Measurements from ENCODE around the gene SLC28A1. TPM values are rescaled to one million over a fixed set of nuclear protein-coding genes. Genes with fewer than 3 reads are reported as not detected.
"Not testable (repeated sequence)": the region's sequence is repeated elsewhere in the genome, so short reads cannot be mapped to it uniquely, and the experiment has no call there.

Gene SLC28A1
- total and polyA plus RNA-seq, 9 donors: 0.02 to 0.92 (median 0.18) TPM; not detected in 3

DNA sequence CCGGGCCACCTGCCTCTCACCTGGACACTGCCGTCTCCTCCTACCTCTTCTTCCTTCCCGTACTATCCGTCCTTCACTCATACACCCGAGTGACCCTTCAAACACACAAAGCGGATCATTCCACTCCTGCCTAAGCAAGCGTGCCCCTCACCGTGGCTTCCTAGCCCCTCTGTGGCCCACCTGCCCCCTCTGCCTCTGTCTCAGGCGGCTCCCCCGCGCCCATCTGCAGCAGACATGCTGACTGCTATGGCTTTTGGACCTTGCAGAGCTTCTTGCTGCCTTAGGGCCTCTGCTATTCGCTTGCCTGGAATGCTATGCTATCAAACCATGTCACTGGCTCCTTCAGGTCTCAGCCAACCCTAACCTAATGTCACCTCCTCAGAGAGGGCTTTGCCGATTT, 38.1 kb downstream of the SLC28A1 start:
- 86 to 92% (median 91%) methylated on average over 13 of the region's 13 CpGs for WGBS, 3 donors
- Histone ChIP-seq H3K4me1 (ENCODE audit: insufficient read depth) (no peaks in the 10 kb centered on the region), H3K36me3 (no peaks in the 10 kb centered on the region), H3K27ac (no peak overlapping the region), H3K4me3 (no peak overlapping the region), H3K9me3 (no peaks in the 10 kb centered on the region), H3K27me3 (no peaks in the 10 kb centered on the region)
- intact Hi-C loops (cut with DNase I): loop anchor here in 3 of 4 donors (10.0 kb wide), 3 partner anchors 168 to 328 kb away; partner anchors contain the start of genes NMB (in 1 of the 3) and WDR73 (in 1 of the 3)
- no peak for TF ChIP-seq CTCF (IDR thresholded peaks at IDR 0.05)
- TF ChIP-seq EP300 (IDR thresholded peaks at IDR 0.05): no peak
- no peak for TF ChIP-seq POLR2A (IDR thresholded peaks at IDR 0.05)
- no peak for DNase-seq

DNA sequence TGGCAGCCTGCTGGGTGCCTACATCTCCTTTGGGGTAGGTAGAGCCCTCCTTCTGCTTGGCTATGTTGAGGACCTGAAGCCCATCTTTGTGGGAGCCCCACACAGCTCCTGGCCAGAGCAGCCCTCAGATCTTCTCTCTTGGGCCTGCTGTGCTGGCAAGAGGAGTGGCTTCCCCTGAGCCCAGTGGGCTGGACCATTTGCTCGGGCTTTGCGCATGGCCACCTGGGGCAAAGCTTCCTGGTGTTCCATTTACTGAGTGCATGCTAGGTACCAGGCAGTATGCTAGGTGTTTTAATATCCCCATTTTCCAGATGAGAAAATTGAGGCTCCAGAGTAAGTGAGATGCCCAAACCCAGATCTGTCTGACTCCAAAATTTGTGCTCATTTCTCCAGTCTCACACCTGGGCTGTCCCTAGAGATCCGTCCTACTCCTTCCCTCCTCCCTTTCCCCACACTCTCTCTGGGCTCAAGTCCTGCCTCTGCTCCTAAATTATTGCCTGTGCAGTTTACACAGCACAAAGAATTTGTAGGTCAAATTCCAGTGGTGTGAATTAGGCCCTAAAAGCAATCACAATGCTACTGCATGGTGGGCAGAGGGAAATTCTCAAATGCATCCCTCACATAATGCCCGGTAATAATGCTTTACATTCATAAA, 39.7 kb downstream of the SLC28A1 start:
- no peak for TF ChIP-seq POLR2A (IDR thresholded peaks at IDR 0.05)
- TF ChIP-seq CTCF (IDR thresholded peaks at IDR 0.05): no peak
- no peak for TF ChIP-seq EP300 (IDR thresholded peaks at IDR 0.05)
- H3K9me3 ChIP-seq: no peaks in the 10 kb centered on the region
- intact Hi-C loops (cut with DNase I): loop anchor here in 3 of 4 donors (10.0 kb wide), 3 partner anchors 169 to 329 kb away; partner anchors contain the start of genes NMB (in 1 of the 3) and WDR73 (in 1 of the 3)
- H3K4me1 ChIP-seq (ENCODE audit: insufficient read depth): peaks cover 2% of the 10 kb centered on the region
- no peaks in the 10 kb centered on the region for H3K27me3 ChIP-seq
- 55 to 67% (median 66%) methylated on average over 4 of the region's 4 CpGs for WGBS, 3 donors
- no peaks in the 10 kb centered on the region for H3K36me3 ChIP-seq
- no peak for DNase-seq
- no peak overlapping the region for H3K4me3 ChIP-seq
- H3K27ac ChIP-seq: no peak overlapping the region

DNA sequence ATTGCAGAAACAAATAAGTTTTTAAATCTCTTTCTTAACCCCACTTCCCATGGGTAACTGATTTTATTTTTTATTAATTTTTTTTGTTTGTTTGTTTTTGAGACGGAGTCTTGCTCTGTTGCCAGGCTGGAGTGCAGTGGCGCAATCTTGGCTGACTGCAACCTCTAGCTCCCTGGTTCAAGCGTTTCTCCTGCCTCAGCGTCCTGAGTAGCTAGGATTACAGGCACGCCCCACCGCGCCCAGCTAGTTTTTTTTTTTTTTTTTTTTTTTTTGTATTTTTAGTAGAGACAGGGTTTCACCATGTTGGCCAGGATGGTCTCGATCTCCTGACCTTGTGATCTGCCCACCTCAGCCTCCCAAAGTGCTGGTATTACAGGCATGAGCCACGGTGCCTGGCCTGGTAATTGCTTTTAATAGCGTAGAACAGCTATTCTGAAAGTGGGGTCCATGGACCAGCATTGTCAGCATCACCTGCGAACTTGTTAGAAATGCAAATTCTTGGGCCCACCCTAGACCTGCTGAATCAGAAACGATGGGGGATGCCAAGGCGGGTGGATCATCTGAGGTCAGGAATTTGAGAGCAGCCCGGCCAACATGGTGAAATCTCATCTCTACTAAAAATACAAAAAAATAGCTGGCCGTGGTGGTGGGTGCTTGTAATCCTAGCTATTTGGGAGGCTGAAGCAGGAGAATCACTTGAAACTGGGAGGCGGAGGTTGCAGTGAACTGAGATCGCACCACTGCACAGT, 40.5 kb downstream of the SLC28A1 start:
- not testable (repeated sequence) for H3K9me3 ChIP-seq; H3K36me3 ChIP-seq; H3K27ac ChIP-seq; H3K4me1 ChIP-seq (ENCODE audit: insufficient read depth); H3K27me3 ChIP-seq; H3K4me3 ChIP-seq
- 60 to 69% (median 66%) methylated on average over 17 of the region's 17 CpGs for WGBS, 3 donors
- DNase-seq: peak; percentile 44 to 80 (median 55)
- intact Hi-C loops (cut with DNase I): loop anchor here (5.0 to 10.0 kb wide), 5 partner anchors 170 to 338 kb away; partner anchors contain the start of genes NMB (in 1 of the 4), WDR73 (in 1 of the 4) and ZSCAN2 (in 1 of the 4)

DNA sequence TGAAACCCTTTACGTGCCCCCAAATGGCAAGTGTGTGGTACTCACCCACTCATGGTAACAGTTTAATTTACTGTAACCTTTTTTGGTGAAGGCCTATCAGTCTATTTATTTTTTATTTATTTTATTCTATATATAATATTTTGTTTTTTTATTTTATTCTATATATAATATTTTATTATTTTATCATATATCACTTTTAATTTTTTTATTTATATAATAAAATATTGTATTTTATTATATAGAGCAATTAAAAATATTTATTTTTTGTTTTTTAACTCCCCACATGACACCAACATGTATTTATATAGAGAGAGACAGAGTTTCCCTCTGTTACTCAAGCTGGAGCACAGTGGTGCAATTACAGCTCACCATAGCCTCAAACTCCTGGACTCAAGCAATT, 41.4 kb downstream of the SLC28A1 start:
- no peak overlapping the region for H3K4me3 ChIP-seq
- WGBS, 3 donors: 94 to 98% (median 97%) methylated on average over 1 of the region's 1 CpG
- H3K9me3 ChIP-seq: no peaks in the 10 kb centered on the region
- no peak for TF ChIP-seq EP300 (IDR thresholded peaks at IDR 0.05)
- no peak for TF ChIP-seq CTCF (IDR thresholded peaks at IDR 0.05)
- no peak for TF ChIP-seq POLR2A (IDR thresholded peaks at IDR 0.05)
- no peaks in the 10 kb centered on the region for H3K36me3 ChIP-seq
- H3K4me1 ChIP-seq (ENCODE audit: insufficient read depth): peaks cover 2% of the 10 kb centered on the region
- no peak overlapping the region for H3K27ac ChIP-seq
- no peak for DNase-seq
- H3K27me3 ChIP-seq: no peaks in the 10 kb centered on the region
- intact Hi-C loops (cut with DNase I): loop anchor here (5.0 to 10.0 kb wide), 5 partner anchors 171 to 339 kb away; partner anchors contain the start of genes NMB (in 1 of the 4), WDR73 (in 1 of the 4) and ZSCAN2 (in 1 of the 4)

All from ovary (tissue), 9 donors.